Nucleus accumbens (tissue), 56 donors: ENCODE data around the gene POU3F3.

Experiments
- DNase-seq, 56 donors: peaks; one replicate each; lab custom pipeline; 2025; lab: John Stamatoyannopoulos, UW

The POU3F3 gene

DNA sequence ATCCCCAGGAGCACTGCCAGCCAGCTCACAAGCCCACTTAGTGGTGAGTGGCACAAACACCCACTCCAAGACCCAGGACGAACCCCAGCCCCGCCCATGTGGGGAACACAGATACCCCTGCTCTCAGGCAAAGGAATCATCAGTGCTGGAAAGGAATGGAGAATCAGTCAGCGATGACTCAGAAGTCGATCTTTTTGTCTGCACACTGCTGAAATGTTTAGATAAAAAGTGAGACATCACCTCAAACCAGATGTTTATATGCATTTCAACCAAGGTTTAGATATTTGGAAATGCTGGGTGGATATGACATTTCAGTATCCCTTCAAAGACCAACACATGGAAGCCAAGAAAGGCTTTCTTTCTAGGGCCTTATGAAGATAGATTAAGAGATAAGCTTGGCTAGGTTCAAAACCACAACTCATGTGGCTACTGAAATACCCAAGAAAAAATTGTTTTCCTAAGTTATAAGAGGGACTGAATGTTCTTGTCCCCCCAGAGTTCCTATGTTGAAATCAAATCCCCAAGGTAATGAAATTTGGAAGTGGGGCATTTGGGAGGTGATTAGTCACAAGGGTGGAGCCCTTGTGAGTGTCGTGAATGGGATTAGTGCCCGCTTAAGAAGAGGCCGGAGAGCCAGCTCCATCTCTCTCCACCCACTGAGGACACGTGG, 43.7 kb downstream of the POU3F3 start:
- DNase-seq = no peak

DNA sequence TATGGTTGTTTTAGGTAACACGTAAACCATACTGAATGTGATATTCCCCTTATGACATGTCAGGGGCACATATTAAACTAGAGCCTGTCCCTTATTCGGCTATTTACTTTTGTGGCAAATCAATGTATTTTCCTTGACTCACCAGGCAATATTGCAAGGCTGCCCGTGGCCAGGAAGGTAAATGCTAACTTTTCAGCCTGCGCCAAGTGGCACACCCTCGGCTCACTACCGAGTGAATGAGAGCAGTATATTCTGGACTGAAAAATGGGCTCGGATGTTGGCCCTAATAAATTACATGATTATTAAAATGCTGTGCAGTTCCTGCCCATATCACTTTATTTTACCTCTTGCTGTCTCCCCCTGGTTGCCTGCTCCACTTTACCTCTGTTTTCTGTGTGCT, 46.7 kb downstream of the POU3F3 start:
- DNase-seq = no peak

DNA sequence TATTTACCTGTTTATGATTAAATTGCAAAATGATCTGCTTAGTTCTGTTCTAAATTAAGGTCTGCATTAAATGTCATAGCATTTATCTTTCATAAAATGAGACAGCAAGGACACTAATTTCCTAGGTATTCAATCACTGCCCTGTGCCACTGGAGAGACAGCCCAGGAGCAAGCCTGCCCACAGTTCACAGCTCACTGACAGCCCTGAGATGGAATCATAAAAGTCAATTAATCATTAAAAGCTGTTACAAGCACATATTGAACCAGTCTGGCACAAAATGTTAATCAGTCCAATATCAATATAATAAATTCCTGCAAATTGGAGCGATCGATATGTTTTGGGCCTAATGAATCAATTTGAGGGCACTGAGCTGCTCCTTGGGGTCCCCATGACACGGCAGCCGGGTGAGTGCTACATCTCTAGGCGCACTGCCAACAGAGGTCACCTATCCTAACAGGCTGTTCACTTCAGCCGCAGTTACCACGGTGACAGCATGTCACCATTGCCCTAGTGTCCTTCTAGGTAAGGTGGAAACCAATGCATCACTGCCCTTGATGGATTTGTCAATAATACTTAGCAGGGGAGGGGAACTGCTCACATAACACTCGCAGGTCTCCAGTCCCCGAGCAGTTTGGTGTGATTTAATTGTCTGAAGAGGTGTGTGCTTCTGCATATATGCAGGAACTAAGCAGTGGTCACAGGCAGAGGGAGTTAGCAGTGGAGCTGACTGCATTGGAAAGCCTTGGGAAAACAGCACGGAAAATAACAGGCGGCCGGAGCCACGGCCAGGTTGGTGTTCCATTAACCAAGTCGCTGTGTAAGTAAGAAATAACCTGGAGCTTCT, 47.3 kb downstream of the POU3F3 start:
- DNase-seq = no peak

DNA sequence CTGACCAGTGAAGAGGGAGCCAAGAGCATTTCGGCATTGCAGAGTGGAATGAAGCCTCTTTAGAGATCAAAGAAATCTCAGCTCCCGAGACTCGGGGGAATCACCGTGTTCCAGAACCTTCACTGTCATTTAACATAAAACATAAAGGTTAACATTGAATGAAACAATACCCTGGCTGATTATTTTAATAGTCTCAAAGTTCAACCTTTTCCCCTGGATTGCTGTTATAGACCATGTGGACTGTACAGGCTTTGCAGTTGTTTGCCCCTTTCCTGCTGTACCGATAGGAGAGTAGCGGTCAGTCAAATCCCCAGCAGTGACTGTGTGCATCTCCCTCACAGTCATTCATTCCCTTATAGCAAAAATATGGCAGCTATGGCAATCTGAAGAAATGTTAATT, 48.4 kb downstream of the POU3F3 start:
- no peak for DNase-seq
